WERI-Rb-1 (cell line): Measurements from ENCODE around the gene CDH4.

Experiments
- DNase-seq: peaks from one replicate; pipeline ENCODE4 v3.0.0-alpha.2; 2020
- H3K27ac ChIP-seq: fragments of 250-450 bp; sonication (Bioruptor Pico); 2 replicates; pipeline ENCODE4 v1.5.1; 2020; ENCODE audit warnings: mild to moderate bottlenecking, moderate library complexity
- H3K27me3 ChIP-seq: fragments of 250-450 bp; sonication (Bioruptor Pico); 2 replicates; pipeline ENCODE4 v1.5.1; 2021; ENCODE audit warnings: mild to moderate bottlenecking, low read depth, moderate library complexity; ENCODE audit not compliant: insufficient read depth, severe bottlenecking
- H3K36me3 ChIP-seq: fragments of 250-450 bp; sonication (Bioruptor Pico); 2 replicates; pipeline ENCODE4 v1.5.1; 2020; ENCODE audit warnings: mild to moderate bottlenecking, moderate library complexity
- H3K4me3 ChIP-seq: 2 replicates; pipeline ENCODE4 v1.5.1; 2011; ENCODE audit warnings: low read depth, mild to moderate bottlenecking, control low read depth, low read length
- H3K9me3 ChIP-seq: fragments of 250-450 bp; sonication (Bioruptor Pico); 2 replicates; pipeline ENCODE4 v1.5.1; 2021; ENCODE audit warnings: mild to moderate bottlenecking, moderate library complexity; ENCODE audit not compliant: severe bottlenecking
- TF ChIP-seq, protein P1 (sequence below): IDR thresholded peaks from 2 replicates; pipeline ENCODE4 v1.5.1; 2011; ENCODE audit warnings: low read depth, mild to moderate bottlenecking, control low read depth, inconsistent platforms, low read length

The CDH4 gene

DNA sequence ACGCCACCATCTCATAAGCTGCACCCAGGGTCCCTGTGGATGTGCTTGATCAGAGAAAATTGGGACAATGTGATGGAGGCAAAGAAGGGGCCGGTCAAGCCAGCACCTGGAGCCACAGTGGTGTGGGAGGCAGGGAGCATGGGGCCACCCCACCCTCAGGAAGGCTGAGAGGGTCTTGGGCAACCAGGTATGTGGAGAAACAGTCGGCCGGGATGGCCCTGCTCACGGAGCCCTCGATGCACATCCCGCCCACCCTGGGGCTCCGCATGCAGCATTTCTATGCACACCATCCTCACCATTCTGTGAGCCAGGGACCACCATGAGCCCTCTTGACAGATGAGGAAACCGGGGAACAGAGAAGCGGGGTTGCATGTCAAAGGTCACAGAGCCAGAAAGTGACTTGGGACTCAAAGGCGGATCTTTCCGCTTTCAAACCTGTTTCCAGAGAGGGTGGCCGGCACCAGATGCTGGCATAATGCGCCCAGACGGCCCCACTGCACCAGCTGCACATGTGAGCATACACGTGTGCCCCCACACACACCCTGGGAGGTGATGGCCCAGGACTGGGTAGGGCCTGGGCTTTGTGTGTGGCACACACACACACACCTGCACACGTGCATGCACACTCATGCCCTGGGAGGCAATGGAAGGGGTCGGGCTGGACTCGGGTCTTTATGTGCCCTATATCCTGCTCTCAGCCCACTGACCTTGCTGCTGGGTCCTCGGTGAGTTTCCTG is 415.2 kb downstream of the CDH4 start:
- Histone ChIP-seq H3K27ac (no peak overlapping the region), H3K9me3 (no peaks in the 10 kb centered on the region), H3K27me3 (peaks cover 94% of the 10 kb centered on the region), H3K36me3 (no peaks in the 10 kb centered on the region), H3K4me3 (no peak overlapping the region)
- TF ChIP-seq, protein P1, sequence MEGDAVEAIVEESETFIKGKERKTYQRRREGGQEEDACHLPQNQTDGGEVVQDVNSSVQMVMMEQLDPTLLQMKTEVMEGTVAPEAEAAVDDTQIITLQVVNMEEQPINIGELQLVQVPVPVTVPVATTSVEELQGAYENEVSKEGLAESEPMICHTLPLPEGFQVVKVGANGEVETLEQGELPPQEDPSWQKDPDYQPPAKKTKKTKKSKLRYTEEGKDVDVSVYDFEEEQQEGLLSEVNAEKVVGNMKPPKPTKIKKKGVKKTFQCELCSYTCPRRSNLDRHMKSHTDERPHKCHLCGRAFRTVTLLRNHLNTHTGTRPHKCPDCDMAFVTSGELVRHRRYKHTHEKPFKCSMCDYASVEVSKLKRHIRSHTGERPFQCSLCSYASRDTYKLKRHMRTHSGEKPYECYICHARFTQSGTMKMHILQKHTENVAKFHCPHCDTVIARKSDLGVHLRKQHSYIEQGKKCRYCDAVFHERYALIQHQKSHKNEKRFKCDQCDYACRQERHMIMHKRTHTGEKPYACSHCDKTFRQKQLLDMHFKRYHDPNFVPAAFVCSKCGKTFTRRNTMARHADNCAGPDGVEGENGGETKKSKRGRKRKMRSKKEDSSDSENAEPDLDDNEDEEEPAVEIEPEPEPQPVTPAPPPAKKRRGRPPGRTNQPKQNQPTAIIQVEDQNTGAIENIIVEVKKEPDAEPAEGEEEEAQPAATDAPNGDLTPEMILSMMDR = no peak
- DNase-seq = no peak

DNA sequence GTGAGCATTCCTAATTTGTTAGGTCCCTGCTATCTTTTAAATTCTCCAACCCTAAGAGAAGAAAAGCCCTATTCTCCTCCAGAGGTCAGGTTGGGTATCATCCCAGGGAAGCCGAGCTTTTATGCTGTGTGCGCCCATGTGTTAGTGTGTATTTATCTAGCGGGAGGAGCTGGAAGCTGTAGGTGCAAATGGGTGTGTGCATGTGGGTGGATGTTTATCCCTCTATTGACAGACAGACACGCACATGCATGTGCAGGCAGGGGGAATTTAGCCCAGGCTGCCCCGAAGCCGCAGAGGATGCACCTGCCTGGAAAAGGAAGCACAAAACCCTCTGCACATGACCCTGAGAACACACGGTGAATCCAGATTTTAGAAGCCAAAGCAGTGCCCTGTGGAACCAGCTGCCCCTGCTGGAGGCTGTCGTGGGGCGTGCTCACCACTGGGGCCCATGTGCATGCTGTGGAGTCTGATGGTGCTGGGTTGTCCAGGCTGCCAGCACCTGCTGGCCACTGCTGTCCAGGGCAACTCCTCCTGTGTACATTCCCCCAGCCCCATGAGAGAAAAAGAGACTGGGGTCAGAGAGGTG is 416.1 kb downstream of the CDH4 start:
- Histone ChIP-seq H3K27me3 (peaks cover 94% of the 10 kb centered on the region), H3K27ac (no peak overlapping the region), H3K36me3 (no peaks in the 10 kb centered on the region), H3K9me3 (no peaks in the 10 kb centered on the region), H3K4me3 (no peak overlapping the region)
- TF ChIP-seq, protein P1 = no peak
- DNase-seq = no peak

- Histone ChIP-seq H3K27ac (no peak overlapping the region), H3K36me3 (no peaks in the 10 kb centered on the region), H3K4me3 (no peak overlapping the region), H3K9me3 (no peaks in the 10 kb centered on the region), H3K27me3 (peaks cover 94% of the 10 kb centered on the region)
- TF ChIP-seq, protein P1 = no peak
- no peak for DNase-seq
These were observed 416.9 kb downstream of the CDH4 start for GRCh38 chr20:61668771-61669503.

- H3K27me3 ChIP-seq = peaks cover 90% of the 10 kb centered on the region
- H3K9me3 ChIP-seq = no peaks in the 10 kb centered on the region
- TF ChIP-seq, protein P1 = no peak
- no peak overlapping the region for H3K27ac ChIP-seq
- no peaks in the 10 kb centered on the region for H3K36me3 ChIP-seq
- no peak for DNase-seq
- H3K4me3 ChIP-seq = no peak overlapping the region
These were observed 418.2 kb downstream of the CDH4 start for GRCh38 chr20:61670274-61670673.

- no peaks in the 10 kb centered on the region for H3K36me3 ChIP-seq
- peaks cover 86% of the 10 kb centered on the region for H3K27me3 ChIP-seq
- no peak overlapping the region for H3K27ac ChIP-seq
- no peak for DNase-seq
- H3K9me3 ChIP-seq = no peaks in the 10 kb centered on the region
- TF ChIP-seq, protein P1 = no peak
- H3K4me3 ChIP-seq = no peak overlapping the region
These were observed 419.5 kb downstream of the CDH4 start for GRCh38 chr20:61671559-61671958.
